Activated CD4-positive, alpha-beta T cell treated with anti-CD3 and anti-CD28 coated beads, Interleukin-2, amount 10 ng/mL, durations not matched to agents 7 days and 5 days (primary cell): Measurements from ENCODE around the gene TBC1D9B. TPM values are rescaled to one million over a fixed set of nuclear protein-coding genes. Genes with fewer than 3 reads are reported as not detected.
A peak's percentile ranks its signal among the peaks of the same experiment; 100 is the strongest.
"Not testable (repeated sequence)": the region's sequence is repeated elsewhere in the genome, so short reads cannot be mapped to it uniquely, and the experiment has no call there.

Source experiments
- CTCF ChIA-PET: fragments of 350-600 bp; sonication (Branson Sonifier 250); formaldehyde crosslinking; loops from one replicate; lab custom pipeline; 2021; ENCODE audit warnings: antibody characterized with exemption; lab: Charles Lee
- POLR2A ChIA-PET: fragments of 350-600 bp; sonication (Branson Sonifier 250); formaldehyde crosslinking; loops from one replicate; lab custom pipeline; 2021; ENCODE audit warnings: antibody characterized with exemption; lab: Charles Lee
- DNase-seq: peaks from one replicate; pipeline ENCODE4 v3.0.0-alpha.2; 2020
- H3K27ac Mint-ChIP-seq: one replicate; pipeline ENCODE4 v1.8.0; 2021; ENCODE audit warnings: mild to moderate bottlenecking, moderate library complexity, mixed read lengths
- H3K27me3 Mint-ChIP-seq: one replicate; pipeline ENCODE4 v1.8.0; 2021; ENCODE audit warnings: mixed read lengths
- H3K36me3 Mint-ChIP-seq: one replicate; pipeline ENCODE4 v1.8.0; 2021; ENCODE audit warnings: low read depth, mixed read lengths
- H3K4me1 Mint-ChIP-seq: one replicate; pipeline ENCODE4 v1.8.0; 2021; ENCODE audit warnings: mixed read lengths
- H3K4me3 Mint-ChIP-seq: one replicate; pipeline ENCODE4 v1.8.0; 2021; ENCODE audit warnings: mild to moderate bottlenecking, moderate library complexity, mixed read lengths
- H3K9me3 Mint-ChIP-seq: one replicate; pipeline ENCODE4 v1.8.0; 2021; ENCODE audit warnings: mixed read lengths
- total RNA-seq, 2 experiments: library from RNA; stranded (reverse); gene quantifications; one replicate each; pipeline ENCODE4 v1.2.3, GENCODE V29; 2021

The TBC1D9B gene
- total RNA-seq, 2 experiments from 2014 or later = 86.4 to 92.9 TPM

- Mint-ChIP-seq H3K27me3 (no peaks in the 10 kb centered on the region), H3K27ac (peak overlapping the region; percentile 89), H3K4me3 (peak overlapping the region; percentile 26), H3K4me1 (peaks cover 19% of the 10 kb centered on the region), H3K9me3 (peaks cover 2% of the 10 kb centered on the region), H3K36me3 (peaks cover 41% of the 10 kb centered on the region)
- peak; percentile 72 for DNase-seq
- POLR2A ChIA-PET = interaction anchor here (1.5 kb wide), 1 partner anchor 16 kb away, joined by 5 read pairs; the partner anchor contains the start of gene SQSTM1
- CTCF ChIA-PET = interaction anchor here (0.8 to 1.5 kb wide), 3 partner anchors 23 to 73 kb away, joined by 3 to 4 read pairs (median 4); no protein-coding TSS in a partner anchor
Observed at GRCh38 chr5:179836225-179837019, 71.3 kb downstream of the TBC1D9B start.

GRCh38 chr5:179834871-179835270 lies 72.8 kb downstream of the TBC1D9B start:
- POLR2A ChIA-PET, H3K9me3 Mint-ChIP-seq, CTCF ChIA-PET, H3K4me3 Mint-ChIP-seq, H3K27ac Mint-ChIP-seq, H3K27me3 Mint-ChIP-seq, DNase-seq: not testable (repeated sequence)
- Mint-ChIP-seq H3K4me1 (peaks cover 19% of the 10 kb centered on the region), H3K36me3 (peaks cover 51% of the 10 kb centered on the region)

GRCh38 chr5:179834120-179834519 lies 73.6 kb downstream of the TBC1D9B start:
- no peak for DNase-seq
- ChIA-PET CTCF (no interaction called here), POLR2A (no interaction called here)
- Mint-ChIP-seq H3K9me3 (peaks cover 2% of the 10 kb centered on the region), H3K36me3 (peaks cover 58% of the 10 kb centered on the region), H3K4me3 (no peak overlapping the region), H3K27ac (no peak overlapping the region), H3K4me1 (peaks cover 19% of the 10 kb centered on the region), H3K27me3 (no peaks in the 10 kb centered on the region)

GRCh38 chr5:179833709-179834070 lies 74.0 kb downstream of the TBC1D9B start:
- no peak for DNase-seq
- Mint-ChIP-seq H3K27ac (no peak overlapping the region), H3K27me3 (no peaks in the 10 kb centered on the region), H3K9me3 (peaks cover 2% of the 10 kb centered on the region), H3K36me3 (peaks cover 62% of the 10 kb centered on the region), H3K4me3 (no peak overlapping the region), H3K4me1 (peaks cover 20% of the 10 kb centered on the region)
- ChIA-PET POLR2A (no interaction called here), CTCF (no interaction called here)

GRCh38 chr5:179833056-179833708 lies 74.5 kb downstream of the TBC1D9B start:
- H3K36me3 Mint-ChIP-seq = peaks cover 64% of the 10 kb centered on the region
- no peak overlapping the region for H3K27ac Mint-ChIP-seq
- ChIA-PET POLR2A (no interaction called here), CTCF (interaction anchor here (0.9 kb wide), 1 partner anchor 25 kb away, joined by 3 read pairs; no protein-coding TSS in a partner anchor)
- DNase-seq = no peak
- no peak overlapping the region for H3K4me3 Mint-ChIP-seq
- no peaks in the 10 kb centered on the region for H3K27me3 Mint-ChIP-seq
- H3K4me1 Mint-ChIP-seq = peaks cover 20% of the 10 kb centered on the region
- peaks cover 2% of the 10 kb centered on the region for H3K9me3 Mint-ChIP-seq

- H3K36me3 Mint-ChIP-seq = peaks cover 69% of the 10 kb centered on the region
- peaks cover 21% of the 10 kb centered on the region for H3K4me1 Mint-ChIP-seq
- H3K27me3 Mint-ChIP-seq = no peaks in the 10 kb centered on the region
- POLR2A ChIA-PET = no interaction called here
- DNase-seq = no peak
- peaks cover 2% of the 10 kb centered on the region for H3K9me3 Mint-ChIP-seq
- CTCF ChIA-PET = interaction anchor here (0.9 kb wide), 1 partner anchor 24 kb away, joined by 3 read pairs; no protein-coding TSS in a partner anchor
- no peak overlapping the region for H3K27ac Mint-ChIP-seq
- no peak overlapping the region for H3K4me3 Mint-ChIP-seq
Observed at GRCh38 chr5:179832039-179832745, 75.5 kb downstream of the TBC1D9B start.

- ChIA-PET POLR2A (no interaction called here), CTCF (interaction anchor here (0.6 kb wide), 1 partner anchor 1416 kb away, joined by 3 read pairs; no protein-coding TSS in a partner anchor)
- H3K9me3 Mint-ChIP-seq = peaks cover 2% of the 10 kb centered on the region
- no peaks in the 10 kb centered on the region for H3K27me3 Mint-ChIP-seq
- no peak overlapping the region for H3K4me3 Mint-ChIP-seq
- H3K4me1 Mint-ChIP-seq = peaks cover 12% of the 10 kb centered on the region
- peak overlapping the region; percentile 38 for H3K27ac Mint-ChIP-seq
- DNase-seq = no peak
- peaks cover 64% of the 10 kb centered on the region for H3K36me3 Mint-ChIP-seq
Observed at GRCh38 chr5:179830818-179831468, 76.8 kb downstream of the TBC1D9B start.

GRCh38 chr5:179829732-179830435 lies 77.8 kb downstream of the TBC1D9B start:
- peak overlapping the region; percentile 38 for H3K27ac Mint-ChIP-seq
- H3K4me1 Mint-ChIP-seq = peaks cover 9% of the 10 kb centered on the region
- DNase-seq = no peak
- H3K9me3 Mint-ChIP-seq = no peaks in the 10 kb centered on the region
- CTCF ChIA-PET = no interaction called here
- H3K27me3 Mint-ChIP-seq = no peaks in the 10 kb centered on the region
- H3K36me3 Mint-ChIP-seq = peaks cover 66% of the 10 kb centered on the region
- no peak overlapping the region for H3K4me3 Mint-ChIP-seq
- POLR2A ChIA-PET = no interaction called here

GRCh38 chr5:179828756-179829421 lies 78.8 kb downstream of the TBC1D9B start:
- peak overlapping the region; percentile 69 for H3K27ac Mint-ChIP-seq
- no peaks in the 10 kb centered on the region for H3K9me3 Mint-ChIP-seq
- DNase-seq = no peak
- H3K4me1 Mint-ChIP-seq = peaks cover 14% of the 10 kb centered on the region
- peaks cover 71% of the 10 kb centered on the region for H3K36me3 Mint-ChIP-seq
- CTCF ChIA-PET = interaction anchor here (1.1 kb wide), 1 partner anchor 31 kb away, joined by 3 read pairs; no protein-coding TSS in a partner anchor
- no peak overlapping the region for H3K4me3 Mint-ChIP-seq
- POLR2A ChIA-PET = no interaction called here
- H3K27me3 Mint-ChIP-seq = no peaks in the 10 kb centered on the region

- Mint-ChIP-seq H3K4me1 (peaks cover 20% of the 10 kb centered on the region), H3K27me3 (no peaks in the 10 kb centered on the region), H3K36me3 (peaks cover 70% of the 10 kb centered on the region), H3K9me3 (no peaks in the 10 kb centered on the region), H3K4me3 (no peak overlapping the region), H3K27ac (no peak overlapping the region)
- CTCF ChIA-PET = no interaction called here
- POLR2A ChIA-PET = no interaction called here
- no peak for DNase-seq
Observed at GRCh38 chr5:179827680-179828079, 80.0 kb downstream of the TBC1D9B start.

GRCh38 chr5:179825655-179826182 lies 82.0 kb downstream of the TBC1D9B start:
- Mint-ChIP-seq H3K36me3 (peaks cover 66% of the 10 kb centered on the region), H3K27me3 (no peaks in the 10 kb centered on the region), H3K27ac (peak overlapping the region; percentile 5), H3K4me1 (peaks cover 33% of the 10 kb centered on the region), H3K9me3 (no peaks in the 10 kb centered on the region), H3K4me3 (no peak overlapping the region)
- DNase-seq = no peak
- ChIA-PET POLR2A (no interaction called here), CTCF (interaction anchor here (0.6 to 1.4 kb wide), 2 partner anchors 13 to 15 kb away, joined by 3 read pairs; no protein-coding TSS in a partner anchor)
